ENCODE results near the gene JPH3.

JPH3 gene

DNA sequence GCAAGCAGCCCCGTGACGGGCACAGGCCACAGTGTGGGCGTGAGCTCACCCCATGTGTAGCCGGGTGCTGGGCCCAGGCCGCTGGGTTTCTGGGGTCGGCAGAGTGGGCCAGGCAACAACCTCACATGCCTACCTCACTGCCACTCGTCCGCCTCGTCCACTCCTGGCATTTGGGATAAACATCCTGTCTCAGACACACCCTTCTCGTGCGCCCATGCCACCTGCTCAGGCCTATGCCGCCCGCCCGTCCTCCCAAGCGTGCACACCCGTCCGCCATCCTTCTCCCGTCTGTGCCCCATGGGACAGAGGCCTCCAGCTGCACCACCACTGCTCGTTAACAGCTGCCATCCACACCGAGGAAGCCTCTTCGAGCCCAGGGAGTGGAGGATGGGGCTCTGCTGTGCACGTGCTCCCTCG lies 99.2 kb downstream of the JPH3 start:
- H3K4me3 ChIP-seq (ENCODE audit: low read length), result no peak overlapping the region
- no peak for DNase-seq (ENCODE audit: low read depth)
- TF ChIP-seq CTCF (conservative IDR thresholded peaks at IDR 0.05; ENCODE audit: low read depth, low read length), result no peak

- H3K4me3 ChIP-seq (ENCODE audit: low read length), result no peak overlapping the region
- peak; percentile 64 for TF ChIP-seq CTCF (conservative IDR thresholded peaks at IDR 0.05; ENCODE audit: low read depth, low read length)
- no peak for DNase-seq (ENCODE audit: low read depth)
Measured at GRCh38 chr16:87702325-87702811, 100.1 kb downstream of the JPH3 start.

DNA sequence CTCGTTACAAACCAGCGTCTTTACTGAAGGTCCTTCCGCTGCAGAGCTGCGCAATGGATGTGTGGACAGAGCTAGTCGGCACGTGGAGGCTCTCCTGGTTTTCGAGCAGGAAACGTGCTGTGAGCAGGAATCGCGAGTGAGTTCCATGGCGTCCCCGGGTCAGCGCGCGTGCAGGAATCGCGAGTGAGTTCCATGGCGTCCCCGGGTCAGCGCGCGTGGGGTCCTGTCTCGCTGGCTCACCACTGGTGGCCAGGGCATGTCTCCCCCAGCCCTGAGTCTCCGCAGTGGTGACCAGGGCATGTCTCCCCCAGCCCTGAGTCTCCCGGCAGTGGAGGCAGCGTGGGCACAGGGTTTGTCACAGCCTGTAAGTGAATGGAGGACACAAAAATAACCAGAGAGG lies 100.8 kb downstream of the JPH3 start:
- H3K4me3 ChIP-seq (ENCODE audit: low read length), result no peak overlapping the region
- no peak for TF ChIP-seq CTCF (conservative IDR thresholded peaks at IDR 0.05; ENCODE audit: low read depth, low read length)
- no peak for DNase-seq (ENCODE audit: low read depth)

- TF ChIP-seq CTCF (conservative IDR thresholded peaks at IDR 0.05; ENCODE audit: low read depth, low read length), result no peak
- H3K4me3 ChIP-seq (ENCODE audit: low read length), result no peak overlapping the region
- no peak for DNase-seq (ENCODE audit: low read depth)
Measured at GRCh38 chr16:87703835-87704375, 101.6 kb downstream of the JPH3 start.

- H3K4me3 ChIP-seq (ENCODE audit: low read length), result no peak overlapping the region
- DNase-seq (ENCODE audit: low read depth), result no peak
- no peak for TF ChIP-seq CTCF (conservative IDR thresholded peaks at IDR 0.05; ENCODE audit: low read depth, low read length)
Measured at GRCh38 chr16:87704754-87705353, 102.5 kb downstream of the JPH3 start.

GRCh38 chr16:87705771-87706277 lies 103.5 kb downstream of the JPH3 start:
- TF ChIP-seq CTCF (conservative IDR thresholded peaks at IDR 0.05; ENCODE audit: low read depth, low read length), result no peak
- DNase-seq (ENCODE audit: low read depth), result no peak
- H3K4me3 ChIP-seq (ENCODE audit: low read length), result no peak overlapping the region
